Activated T-cell treated with anti-CD3 and anti-CD28 coated beads for 48 hours (primary cell): ENCODE results near the gene JMJD7.

Experiments
- DNase-seq: peaks from one replicate; pipeline ENCODE4 v3.0.0-alpha.2; 2020; ENCODE audit warnings: low read depth

JMJD7 gene

DNA sequence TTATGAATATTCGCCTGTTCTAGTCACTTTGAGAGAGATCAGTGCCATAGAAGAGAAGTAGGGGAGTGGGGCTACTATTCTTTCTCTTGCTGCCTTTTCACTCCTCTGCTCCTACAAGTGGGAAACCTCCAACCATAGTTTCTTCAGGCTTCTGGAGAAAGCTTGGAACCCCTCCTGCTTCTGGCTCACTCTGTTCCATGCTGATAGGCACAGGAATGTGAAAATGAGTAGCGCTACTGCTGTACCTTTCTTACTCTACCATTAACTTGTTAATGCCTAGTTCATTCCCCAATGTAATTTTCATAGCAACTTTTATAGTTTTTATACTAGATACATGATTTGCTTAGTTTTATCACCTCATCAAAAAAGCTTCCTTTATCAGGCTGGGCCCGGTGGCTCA is 26.7 kb upstream of the JMJD7 start:
- no peak for DNase-seq

DNA sequence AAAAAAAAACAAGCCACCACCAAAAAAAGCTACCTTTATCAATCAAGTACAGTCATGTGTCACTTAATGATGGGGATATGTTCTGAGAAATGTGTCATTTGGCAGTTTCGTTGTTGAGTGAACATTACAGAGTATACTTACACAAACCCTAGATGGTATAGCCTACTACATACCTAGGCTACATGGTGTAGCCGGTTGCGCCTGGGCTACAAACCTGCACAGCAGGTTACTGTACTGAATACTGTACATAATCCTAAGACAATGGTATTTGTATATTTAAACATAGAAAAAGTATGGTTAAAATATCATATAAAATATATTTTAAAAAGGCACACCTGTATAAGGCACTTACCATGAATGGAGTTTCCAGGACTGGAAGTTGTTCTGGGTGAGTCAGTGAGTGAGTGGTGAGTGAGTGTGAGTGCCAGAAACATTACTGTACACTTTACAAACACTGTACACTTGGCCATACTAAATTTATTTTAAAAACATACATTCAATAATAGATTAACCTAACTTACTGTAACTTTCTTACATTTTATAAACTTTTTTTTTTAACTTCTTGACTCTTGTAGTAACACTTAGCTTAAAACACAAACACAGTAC is 25.9 kb upstream of the JMJD7 start:
- no peak for DNase-seq

DNA sequence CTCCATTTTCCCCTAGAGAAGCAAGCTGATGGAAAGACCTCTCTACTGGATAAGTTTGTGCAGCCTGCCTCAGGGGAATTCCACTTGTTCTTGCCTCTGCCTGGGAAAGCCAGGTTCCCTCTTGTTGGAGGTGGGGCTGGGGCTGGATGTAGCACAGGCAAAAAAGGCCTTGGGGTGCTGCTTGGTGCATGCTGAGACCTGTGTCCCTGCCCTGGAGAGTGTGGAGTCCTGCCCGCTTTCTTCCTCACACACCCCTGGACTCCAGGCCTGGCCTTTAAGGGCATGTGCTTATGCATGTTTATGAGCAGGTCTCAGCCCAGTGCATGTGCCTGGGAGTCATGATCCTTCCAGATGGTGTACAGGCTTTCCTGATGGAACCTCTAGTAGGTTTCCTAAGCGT is 23.5 kb upstream of the JMJD7 start:
- no peak for DNase-seq

DNA sequence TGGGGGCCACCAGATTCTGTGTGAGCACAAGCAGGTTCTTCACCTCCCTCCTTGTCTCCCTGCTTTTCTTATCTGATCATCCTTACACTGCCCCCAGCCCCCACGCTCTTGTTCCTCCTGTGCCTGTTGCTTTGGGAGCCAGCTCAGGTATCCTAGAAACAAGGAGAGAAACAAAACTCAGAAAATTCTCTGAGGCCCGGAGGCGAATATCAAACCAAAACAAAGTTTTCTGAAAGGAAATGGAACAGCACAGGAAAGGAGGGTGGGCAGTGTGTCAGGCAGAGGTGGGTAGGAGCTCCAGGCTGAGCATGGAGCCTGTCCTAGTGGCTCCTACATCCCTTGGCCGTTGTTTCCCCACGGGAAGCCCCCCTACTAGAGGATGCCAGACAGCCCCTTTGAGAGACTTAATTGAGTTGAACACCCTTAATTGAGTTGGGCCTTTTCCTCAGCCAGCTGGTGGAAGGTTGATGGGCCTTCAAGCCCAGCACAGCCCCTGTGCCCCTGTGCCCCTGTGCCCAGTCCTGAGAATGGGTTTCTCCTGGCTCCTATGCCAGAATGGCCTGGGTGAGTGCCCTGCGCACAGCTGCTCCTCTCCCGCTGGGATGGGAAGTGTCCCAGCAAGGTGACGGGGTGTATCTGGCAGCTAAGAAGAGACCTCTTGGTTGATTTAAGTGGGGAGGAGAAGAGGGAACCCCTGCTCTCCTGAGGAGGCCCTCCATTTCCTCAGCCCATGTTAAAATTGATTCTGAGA is 22.8 kb upstream of the JMJD7 start:
- DNase-seq, result no peak

DNA sequence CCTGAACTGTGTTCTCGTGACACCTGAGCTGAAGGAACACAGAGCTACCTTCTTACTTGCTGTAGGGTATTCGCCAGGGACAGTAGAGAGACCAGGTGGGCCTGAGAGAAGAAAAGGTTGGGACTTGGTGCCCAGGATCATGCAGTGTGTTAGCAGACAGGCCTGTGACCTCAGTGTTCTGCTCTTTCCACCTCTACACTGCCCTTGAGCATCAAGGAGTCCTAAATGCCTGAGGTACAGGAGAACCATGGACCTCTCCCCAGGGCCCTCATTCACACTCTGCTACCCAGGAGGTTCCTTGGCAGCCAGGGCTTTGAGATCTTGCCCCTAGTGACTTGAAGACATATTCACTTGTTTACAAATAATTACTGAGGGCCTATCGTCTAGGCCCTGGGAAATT is 22.2 kb upstream of the JMJD7 start:
- no peak for DNase-seq

DNA sequence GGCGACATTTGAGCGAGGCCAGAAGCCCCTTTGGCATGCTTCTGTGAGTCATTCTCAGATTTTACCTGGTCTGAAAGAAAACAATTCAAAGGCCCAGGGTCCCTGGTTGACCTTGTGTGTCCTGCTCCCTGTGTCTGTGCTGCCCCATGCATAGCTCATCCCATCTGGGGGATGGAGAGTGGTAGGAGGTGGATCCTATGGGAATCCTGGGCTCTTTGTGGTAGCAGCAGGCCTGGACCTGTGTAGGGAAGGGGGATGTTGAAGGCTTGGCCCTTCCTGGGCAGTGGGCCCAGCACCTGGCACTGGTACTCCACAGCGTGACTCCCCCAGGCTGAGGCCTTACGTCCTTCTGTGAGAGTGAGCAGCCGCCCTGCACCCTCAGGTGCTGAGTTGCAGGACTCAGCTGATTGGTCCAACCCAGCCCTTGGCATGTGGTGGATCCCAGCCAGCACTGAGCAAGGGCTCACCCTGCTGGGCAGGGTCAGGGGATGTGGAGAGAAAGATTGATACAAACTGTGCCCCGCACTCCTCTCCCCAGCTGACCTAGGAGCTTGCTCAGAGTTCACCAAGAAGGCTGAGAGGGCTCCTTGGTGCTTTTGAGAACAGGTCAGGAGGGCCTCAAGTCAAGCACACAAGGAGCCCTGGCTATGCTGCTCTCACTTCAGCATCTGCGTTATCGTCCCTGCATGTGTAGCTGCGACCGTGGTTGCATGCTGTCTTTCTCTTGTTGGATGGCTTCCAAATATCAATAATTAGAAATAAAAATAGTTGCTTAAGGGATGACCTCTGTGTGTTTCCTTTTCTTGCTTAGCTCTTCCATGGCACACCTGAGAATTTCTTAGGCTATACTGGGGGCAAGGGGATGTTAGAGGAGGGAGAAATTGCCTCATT is 21.4 kb upstream of the JMJD7 start:
- no peak for DNase-seq

DNA sequence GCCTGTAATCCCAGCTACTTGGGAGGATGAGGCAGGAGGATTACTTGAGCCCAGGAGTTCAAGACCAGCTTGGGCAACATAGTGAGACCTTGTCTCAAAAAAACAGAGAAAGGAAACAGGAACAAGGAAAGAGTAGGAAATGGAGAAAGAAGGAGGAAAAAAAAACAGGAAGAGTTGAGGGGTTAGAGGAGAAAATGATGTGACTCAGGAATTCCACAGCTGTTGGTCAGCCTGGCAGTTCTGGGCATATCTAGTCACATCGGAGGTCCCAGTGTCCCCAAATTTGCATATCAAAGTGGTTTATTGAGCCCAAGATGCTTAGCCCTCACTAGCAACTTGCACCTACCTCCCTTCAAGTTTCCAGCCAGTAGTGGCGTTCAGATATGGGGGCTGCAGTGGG is 18.8 kb upstream of the JMJD7 start:
- DNase-seq, result no peak

DNA sequence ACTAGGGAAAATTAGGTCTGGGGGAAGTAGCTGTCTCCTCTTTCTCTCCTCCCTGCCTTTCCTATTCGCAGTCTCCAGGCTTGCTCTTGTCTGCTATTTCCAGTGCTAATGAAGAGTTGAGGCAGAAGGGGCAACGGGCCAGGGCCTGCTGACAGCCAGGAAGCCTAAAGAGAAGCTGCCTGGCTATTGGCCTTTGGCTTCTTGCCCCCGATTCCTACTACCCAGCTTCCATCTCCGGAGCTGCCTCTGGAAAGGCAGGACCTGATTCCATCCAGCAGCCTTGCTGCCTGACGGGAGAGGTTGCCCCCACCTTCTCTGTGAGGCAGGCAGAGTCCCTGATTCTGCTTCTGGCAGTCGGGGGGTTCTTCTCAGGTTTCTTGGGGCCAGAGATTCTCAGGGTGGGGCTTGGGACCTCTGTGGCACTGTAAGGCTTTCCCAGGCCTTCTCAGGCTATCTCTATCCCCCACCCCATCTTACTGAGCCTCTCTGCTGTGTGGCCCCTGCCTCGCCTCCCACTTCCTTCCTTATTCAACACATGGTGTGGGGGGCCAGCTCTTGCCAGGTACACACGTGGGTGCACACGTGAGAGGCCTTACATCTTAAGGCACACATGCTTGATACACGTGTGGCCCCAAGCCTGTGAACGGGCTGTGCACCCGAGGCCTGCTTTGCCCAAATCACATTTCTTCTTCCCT is 18.2 kb upstream of the JMJD7 start:
- no peak for DNase-seq

DNA sequence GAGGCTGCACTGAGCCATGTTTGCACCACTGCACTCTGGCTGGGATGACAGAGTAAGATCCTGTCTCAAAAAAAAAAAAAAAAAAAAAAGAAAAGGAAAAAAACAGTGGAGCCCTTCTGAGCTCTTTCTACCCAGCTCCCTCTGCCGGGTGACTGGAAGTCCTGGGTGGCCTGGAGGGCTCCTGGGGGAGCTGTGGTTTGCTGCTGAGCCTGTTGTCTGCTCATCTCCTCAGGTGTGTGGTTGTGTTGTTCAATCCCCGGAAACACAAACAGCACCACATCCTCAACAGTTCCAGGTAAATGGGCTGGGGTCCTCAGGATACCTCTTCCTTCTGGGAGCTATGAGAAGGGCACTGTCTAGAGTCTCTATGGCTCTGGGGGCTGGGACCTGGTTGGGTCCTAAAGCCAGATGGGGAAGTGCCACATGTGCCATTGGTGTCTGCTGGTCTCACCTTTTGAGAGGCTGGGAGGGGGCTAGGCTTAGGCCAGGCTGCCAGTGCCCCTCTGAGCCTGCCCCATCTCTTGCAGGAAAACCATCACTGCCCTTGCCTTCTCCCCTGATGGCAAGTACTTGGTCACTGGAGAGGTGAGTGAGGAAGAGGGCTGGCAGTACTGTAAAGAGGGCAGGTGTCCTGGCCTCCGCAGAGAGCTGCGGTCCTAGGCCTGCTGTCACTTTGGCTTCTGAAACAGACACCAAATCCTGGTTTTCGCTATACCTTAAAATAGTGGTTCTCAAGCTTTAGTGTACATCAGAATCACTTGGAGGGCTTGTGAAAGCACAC is 17.1 kb upstream of the JMJD7 start:
- no peak for DNase-seq

DNA sequence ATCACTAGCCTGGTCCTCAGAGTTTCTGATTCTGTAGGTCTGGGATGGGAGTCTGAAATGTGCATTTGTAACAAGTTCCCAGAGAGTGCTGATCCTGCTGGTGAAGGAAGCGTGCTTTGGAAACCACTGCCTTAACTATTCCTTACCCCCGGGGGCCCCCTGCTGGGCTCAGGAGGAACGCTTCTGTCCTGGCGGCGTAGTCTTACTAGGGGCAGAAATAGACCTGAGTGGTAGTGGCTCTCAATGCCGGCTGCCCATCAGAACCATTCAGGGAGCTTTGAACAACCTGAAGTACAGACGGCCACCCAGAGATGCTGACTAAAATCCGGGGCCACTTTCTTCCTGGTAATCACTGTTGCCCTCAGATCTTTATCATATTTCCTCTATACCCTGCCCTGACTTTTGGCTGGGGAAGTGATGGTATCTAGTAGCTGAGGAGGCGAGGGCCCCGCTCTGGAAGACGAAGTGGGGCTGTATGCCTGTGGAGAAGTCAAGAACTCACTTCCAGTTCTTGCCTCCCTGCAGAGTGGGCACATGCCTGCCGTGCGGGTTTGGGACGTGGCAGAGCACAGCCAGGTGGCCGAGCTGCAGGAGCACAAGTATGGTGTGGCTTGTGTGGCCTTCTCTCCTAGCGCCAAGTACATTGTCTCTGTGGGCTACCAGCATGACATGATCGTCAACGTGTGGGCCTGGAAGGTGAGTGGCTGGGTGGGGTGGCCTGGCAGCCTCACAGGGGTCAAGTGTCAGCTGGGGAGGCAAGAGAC is 16.3 kb upstream of the JMJD7 start:
- DNase-seq, result peak; percentile 53

DNA sequence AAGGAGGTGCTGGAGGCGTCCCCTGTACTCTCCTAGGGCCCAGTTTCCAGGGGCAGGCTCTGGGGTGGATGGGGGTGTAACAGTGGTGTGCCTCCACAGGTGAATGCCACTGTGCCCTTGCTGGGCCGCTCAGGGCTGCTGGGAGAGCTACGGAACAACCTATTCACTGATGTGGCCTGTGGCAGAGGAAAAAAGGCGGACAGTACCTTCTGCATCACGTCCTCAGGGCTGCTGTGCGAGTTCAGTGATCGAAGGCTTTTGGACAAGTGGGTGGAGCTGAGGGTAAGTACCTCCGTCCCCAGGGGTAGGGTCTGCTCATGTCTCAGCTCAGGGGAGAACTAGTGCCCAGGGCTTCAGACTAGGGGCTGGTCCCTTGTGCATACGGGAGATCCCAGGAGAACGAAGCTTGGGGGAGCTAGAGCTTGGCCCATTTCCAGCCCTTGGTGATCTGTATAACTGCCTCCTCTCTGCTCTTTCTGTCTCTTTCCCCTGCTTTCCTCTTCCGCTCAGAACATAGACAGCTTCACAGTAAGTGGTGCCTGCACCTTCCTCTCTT is 15.0 kb upstream of the JMJD7 start:
- DNase-seq, result no peak

DNA sequence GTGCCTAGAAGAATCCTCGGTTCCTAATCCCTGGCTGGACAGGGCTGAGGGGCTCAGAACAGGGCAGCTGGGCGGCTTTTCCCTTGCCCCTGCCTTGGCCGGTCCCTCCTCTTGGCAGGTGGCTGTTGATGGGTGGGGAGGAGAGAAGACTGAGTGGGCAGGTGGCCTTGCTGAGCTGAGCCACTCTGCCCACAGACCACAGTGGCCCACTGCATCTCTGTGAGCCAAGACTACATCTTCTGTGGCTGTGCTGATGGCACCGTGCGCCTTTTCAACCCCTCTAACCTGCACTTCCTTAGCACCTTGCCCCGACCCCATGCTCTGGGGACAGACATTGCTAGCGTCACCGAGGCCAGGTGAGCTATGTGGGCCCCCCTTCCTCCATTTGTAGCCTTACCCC is 14.5 kb upstream of the JMJD7 start:
- DNase-seq, result no peak

DNA sequence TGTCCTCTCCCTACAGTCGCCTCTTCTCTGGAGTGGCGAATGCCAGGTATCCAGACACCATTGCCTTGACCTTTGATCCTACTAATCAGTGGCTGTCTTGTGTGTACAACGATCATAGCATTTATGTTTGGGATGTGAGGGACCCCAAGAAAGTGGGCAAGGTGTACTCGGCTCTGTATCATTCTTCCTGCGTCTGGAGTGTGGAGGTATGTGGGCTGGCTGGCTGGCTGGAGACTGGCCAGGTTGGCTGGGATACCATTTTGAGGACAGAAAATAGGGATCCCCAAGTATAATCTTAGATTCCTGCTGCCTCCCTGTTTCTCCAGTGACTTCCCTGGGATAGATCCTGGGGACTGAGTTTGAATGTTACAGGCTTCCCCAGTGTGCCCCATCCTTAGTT is 13.4 kb upstream of the JMJD7 start:
- no peak for DNase-seq

DNA sequence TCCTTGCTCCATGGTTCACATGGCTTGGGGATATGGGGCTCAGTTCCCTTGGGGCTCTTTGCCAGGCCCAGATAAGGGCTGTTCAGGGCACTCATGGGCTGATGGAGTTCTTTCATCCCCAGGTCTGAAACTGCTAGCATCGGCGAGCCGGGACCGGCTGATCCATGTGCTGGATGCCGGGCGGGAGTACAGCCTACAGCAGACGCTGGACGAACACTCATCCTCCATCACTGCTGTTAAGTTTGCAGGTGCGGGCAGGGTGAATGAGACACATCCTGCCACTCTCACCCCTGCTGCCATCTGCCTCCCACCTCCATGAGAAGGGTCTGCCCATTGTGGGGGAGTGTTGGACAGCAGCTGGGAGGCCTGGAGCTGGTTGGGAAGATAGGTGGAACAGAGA is 11.1 kb upstream of the JMJD7 start:
- DNase-seq, result no peak

DNA sequence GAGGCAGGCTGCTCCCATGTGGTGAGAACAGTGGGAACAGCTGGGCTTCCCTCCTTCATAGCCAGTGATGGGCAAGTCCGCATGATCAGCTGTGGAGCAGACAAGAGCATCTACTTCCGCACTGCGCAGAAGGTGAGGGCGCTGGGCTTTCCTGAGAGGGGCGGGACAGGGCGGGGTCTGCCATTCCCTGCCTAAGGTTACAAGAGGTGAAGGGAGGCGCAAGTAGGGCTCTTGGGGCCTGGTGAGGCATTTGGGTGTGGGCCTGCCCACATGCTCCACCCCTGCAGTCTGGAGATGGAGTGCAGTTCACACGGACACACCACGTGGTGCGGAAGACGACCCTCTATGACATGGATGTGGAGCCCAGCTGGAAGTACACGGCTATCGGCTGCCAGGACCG is 10.6 kb upstream of the JMJD7 start:
- DNase-seq, result no peak

DNA sequence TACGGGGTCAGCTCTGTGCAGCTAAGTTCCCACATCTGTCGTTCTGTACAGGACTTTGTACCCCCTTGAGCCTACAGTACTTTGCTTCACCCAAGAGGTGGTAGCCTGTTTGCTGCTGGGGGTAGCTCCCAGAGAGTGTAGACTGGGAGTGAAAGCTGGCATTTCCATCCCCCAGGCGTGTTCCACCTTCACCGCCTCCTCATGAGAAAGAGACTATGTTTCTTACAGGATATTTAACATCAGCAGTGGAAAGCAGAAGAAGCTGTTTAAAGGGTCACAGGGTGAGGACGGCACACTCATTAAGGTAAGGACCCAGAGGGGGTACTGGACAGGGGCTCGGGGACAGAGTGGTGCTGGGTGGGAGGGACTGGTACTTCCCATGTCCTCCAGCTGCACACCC is 10.1 kb upstream of the JMJD7 start:
- DNase-seq, result no peak

DNA sequence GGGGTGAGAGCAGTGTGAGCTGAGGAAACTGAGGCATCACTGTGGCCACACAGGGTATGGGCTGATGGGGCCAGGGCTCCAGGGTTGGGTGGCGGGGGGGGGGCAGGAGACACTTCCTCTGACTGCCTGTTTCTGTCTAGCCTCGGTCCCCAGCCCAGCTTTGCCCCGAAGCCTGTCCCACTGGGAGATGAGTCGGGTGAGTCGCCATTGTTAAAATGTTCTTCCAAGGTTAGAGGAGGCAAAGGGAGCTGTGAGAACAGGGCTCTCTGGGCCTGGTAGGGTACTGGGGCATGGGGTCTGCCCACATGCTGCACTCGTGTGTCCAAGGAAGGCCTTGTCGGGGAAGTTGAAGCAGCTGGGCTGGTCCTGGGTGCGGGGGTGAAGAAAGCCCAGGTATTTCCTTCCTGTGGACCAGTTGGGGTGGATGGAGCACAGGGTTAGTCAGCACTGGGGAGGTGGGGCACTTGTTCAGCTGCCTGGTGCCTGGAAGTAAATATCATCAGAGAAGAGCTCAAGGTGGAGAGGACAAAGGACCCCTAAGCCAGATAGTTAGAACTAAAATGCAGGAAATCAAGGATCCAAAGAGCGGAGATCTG is 8.3 kb upstream of the JMJD7 start:
- DNase-seq, result no peak

DNA sequence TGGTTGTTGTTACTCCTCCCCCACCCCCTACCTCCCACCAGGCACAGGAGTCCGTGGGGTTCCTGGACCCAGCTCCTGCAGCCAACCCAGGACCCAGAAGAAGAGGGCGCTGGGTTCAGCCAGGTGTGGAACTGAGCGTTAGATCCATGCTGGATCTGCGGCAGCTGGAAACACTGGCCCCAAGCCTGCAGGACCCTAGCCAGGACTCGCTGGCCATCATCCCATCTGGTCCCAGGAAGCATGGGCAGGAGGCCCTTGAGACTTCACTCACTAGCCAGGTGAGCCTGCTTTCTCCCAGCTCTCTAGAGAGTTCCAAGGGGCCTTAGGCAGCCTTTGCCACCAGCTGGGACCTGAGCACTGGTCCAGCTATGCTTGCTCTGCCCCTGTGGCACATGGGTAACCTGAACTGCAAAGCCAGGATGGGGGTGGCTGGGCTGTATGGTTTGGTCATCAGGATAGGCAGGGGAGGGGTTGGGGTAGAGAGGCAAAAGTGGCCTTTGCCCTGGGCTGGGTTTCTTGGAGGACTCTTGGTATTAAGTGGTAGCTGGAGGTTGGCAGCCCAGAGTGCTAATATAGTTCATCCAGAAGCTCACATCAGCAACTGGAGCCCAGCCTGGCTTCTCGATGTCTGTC is 7.0 kb upstream of the JMJD7 start:
- DNase-seq, result no peak

DNA sequence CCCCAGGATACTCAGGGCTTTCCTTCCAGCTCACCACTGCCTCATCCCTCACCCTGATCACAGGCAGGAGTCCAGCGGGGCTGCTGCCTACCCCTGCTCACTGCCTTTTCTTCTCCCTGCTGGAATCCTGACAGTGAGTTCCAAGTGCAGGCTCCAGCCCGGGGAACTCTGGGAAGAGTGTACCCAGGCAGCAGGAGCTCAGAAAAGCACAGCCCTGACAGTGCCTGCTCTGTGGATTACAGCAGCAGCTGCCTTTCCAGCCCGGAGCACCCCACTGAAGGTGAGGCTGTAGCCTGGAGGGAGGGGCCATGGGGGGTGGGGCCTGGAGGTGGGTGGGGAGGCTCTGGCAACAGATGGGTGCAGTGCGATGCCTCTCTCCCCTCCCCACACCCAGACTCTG is 6.1 kb upstream of the JMJD7 start:
- DNase-seq, result no peak

DNA sequence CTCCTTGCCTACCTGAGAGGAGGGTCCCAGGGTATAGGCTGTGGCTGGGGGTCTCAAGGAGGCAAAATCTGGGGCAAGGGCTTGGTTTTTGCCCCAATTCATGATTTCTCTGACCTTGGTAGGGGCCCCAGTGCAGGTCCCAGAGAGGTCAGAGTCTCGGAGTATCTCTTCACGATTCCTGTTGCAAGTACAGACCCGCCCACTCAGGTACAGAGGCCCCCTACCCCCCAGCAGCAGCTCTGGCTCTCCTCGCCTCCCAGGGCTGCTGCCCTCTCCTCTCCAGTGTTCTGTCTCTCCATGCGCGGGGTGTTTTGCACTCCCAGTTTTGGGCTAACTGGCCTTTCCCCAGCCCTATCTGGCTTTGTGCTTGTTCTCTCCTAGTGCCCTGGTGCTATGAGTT is 5.4 kb upstream of the JMJD7 start:
- DNase-seq, result no peak
